Stomach (tissue), 4 donors: ENCODE measurements around the gene PDLIM4.

Experiments used
- CTCF ChIP-seq, 7 experiments: fragments of 450-650 bp in 4 of 7; fragments of 200-600 bp in 3 of 7; sonication (generic) in 3 of 7; IDR thresholded peaks; one replicate each; pipeline ENCODE4 v1.5.1; 2016 to 2019; ENCODE audit warnings: antibody characterized with exemption in 7 of 7, control low read depth in 2 of 7, mild to moderate bottlenecking in 1 of 7
- EP300 ChIP-seq: sonication (generic); formaldehyde crosslinking; IDR thresholded peaks from one replicate; pipeline ENCODE4 v1.6.1; 2017; ENCODE audit warnings: antibody characterized with exemption
- POLR2A ChIP-seq, 4 donors: fragments of 450-650 bp; IDR thresholded peaks; one replicate each; pipeline ENCODE4 v1.6.1; 2016; ENCODE audit warnings: antibody characterized with exemption in 4 of 4, control low read depth in 2 of 4, mild to moderate bottlenecking in 1 of 4, moderate library complexity in 1 of 4
- POLR2AphosphoS5 ChIP-seq, 3 donors: sonication (generic); formaldehyde crosslinking; IDR thresholded peaks; one replicate each; pipeline ENCODE4 v1.6.1; 2016; ENCODE audit warnings: antibody characterized with exemption in 3 of 3

- no peak for TF ChIP-seq POLR2A (IDR thresholded peaks at IDR 0.05)
- TF ChIP-seq EP300, result no peak
- no peak for TF ChIP-seq CTCF (IDR thresholded peaks at IDR 0.05)
- no peak for TF ChIP-seq POLR2AphosphoS5 (IDR thresholded peaks at IDR 0.05)
Observed at GRCh38 chr5:132291026-132291425, 33.5 kb downstream of the PDLIM4 start.
